ENCODE results near the gene C4BPA.

DNA sequence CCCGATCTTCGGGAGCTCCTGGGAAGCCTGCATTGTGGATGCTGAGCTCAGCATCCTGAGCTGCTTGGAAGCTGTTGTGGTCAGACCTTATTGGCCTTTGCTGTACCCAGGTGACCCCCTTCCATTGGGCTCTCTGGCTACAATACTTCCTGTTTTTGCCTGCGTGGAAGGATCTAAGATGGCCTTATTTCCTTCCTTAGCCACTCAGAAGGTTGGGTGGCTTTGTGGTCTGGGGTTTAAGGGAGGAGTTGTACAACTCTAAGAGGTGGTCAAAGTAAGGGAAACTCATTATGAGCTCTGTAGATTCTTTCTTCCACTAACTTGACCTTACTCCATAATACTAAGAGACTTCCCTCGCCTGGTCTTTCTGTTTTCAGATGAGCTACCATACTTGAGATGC lies 33.2 kb upstream of the C4BPA start:
- TF ChIP-seq POLR2A (IDR thresholded peaks at IDR 0.05; ENCODE audit: low read depth) = no peak
- TF ChIP-seq, protein P1, sequence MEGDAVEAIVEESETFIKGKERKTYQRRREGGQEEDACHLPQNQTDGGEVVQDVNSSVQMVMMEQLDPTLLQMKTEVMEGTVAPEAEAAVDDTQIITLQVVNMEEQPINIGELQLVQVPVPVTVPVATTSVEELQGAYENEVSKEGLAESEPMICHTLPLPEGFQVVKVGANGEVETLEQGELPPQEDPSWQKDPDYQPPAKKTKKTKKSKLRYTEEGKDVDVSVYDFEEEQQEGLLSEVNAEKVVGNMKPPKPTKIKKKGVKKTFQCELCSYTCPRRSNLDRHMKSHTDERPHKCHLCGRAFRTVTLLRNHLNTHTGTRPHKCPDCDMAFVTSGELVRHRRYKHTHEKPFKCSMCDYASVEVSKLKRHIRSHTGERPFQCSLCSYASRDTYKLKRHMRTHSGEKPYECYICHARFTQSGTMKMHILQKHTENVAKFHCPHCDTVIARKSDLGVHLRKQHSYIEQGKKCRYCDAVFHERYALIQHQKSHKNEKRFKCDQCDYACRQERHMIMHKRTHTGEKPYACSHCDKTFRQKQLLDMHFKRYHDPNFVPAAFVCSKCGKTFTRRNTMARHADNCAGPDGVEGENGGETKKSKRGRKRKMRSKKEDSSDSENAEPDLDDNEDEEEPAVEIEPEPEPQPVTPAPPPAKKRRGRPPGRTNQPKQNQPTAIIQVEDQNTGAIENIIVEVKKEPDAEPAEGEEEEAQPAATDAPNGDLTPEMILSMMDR (IDR thresholded peaks at IDR 0.05) = no peak
- TF ChIP-seq EP300 (IDR thresholded peaks at IDR 0.05) = no peak

Measured in esophagus muscularis mucosa (tissue), 4 donors.